H1 (cell line): Measurements from ENCODE around the gene CD200R1L. TPM values are rescaled to one million over a fixed set of nuclear protein-coding genes. Genes with fewer than 3 reads are reported as not detected.

Experiments used
- CTCF ChIA-PET: fragments of 300-600 bp; sonication (Branson Sonifier 250); formaldehyde crosslinking; loops from one replicate; lab custom pipeline; 2021; ENCODE audit not compliant: partially characterized antibody; lab: Charles Lee
- POLR2A ChIA-PET: fragments of 300-600 bp; sonication (Branson Sonifier 250); formaldehyde crosslinking; loops from one replicate; lab custom pipeline; 2021; ENCODE audit warnings: inconsistent platforms; ENCODE audit not compliant: partially characterized antibody; lab: Charles Lee
- DNase-seq, 2 experiments: peaks; one replicate each; pipeline versions ENCODE4 v3.0.0 to v3.0.0-alpha.2; 2010 to 2022; ENCODE audit warnings: low spot score in 2 of 2, low read depth in 1 of 2, mixed read lengths in 1 of 2
- FAIRE-seq: peaks from 2 replicates; lab custom pipeline; 2011; peaks lifted over from hg19 to GRCh38; lab: Jason Lieb, UNC
- H2AFZ ChIP-seq: 2 replicates; pipeline ENCODE4 v1.8.1; 2012; ENCODE audit warnings: low read length, inconsistent platforms
- H2AK5ac ChIP-seq: 2 replicates; pipeline ENCODE4 v1.6.1; 2013; ENCODE audit warnings: low read depth, low read length
- H2BK120ac ChIP-seq: replicated peaks from 2 replicates; pipeline ENCODE3; 2013; ENCODE audit warnings: low read depth, low read length, inconsistent platforms
- H2BK12ac ChIP-seq: 2 replicates; pipeline ENCODE4 v1.6.1; 2013; ENCODE audit warnings: low read depth, low read length
- H2BK15ac ChIP-seq: 2 replicates; pipeline ENCODE4 v1.6.1; 2013; ENCODE audit warnings: low read length
- H2BK20ac ChIP-seq: 2 replicates; pipeline ENCODE4 v1.6.1; 2013; ENCODE audit warnings: low read length
- H2BK5ac ChIP-seq: 2 replicates; pipeline ENCODE4 v1.6.1; 2013; ENCODE audit warnings: low read depth, low read length
- H3K14ac ChIP-seq: 2 replicates; pipeline ENCODE4 v1.6.1; 2013; ENCODE audit warnings: inconsistent platforms; ENCODE audit not compliant: insufficient read length
- H3K18ac ChIP-seq: 2 replicates; pipeline ENCODE4 v1.6.1; 2013; ENCODE audit warnings: low read length; ENCODE audit errors: extremely low read depth
- H3K23ac ChIP-seq: 2 replicates; pipeline ENCODE4 v1.6.1; 2013; ENCODE audit warnings: inconsistent platforms; ENCODE audit not compliant: insufficient read length
- H3K23me2 ChIP-seq: 2 replicates; pipeline ENCODE4 v1.6.1; 2013; ENCODE audit warnings: low read depth, low read length
- H3K27ac ChIP-seq: 2 replicates; pipeline ENCODE4 v1.6.1; 2011; ENCODE audit warnings: low read depth, low read length, inconsistent platforms
- H3K27me3 ChIP-seq, 4 experiments: replicated peaks in 1 of 4; 1 replicate in 1 of 4; 2 replicates in 3 of 4; pipeline versions ENCODE4 v1.6.1 to v1.8.1; 2011 to 2013; ENCODE audit warnings: low read length in 3 of 4, mild to moderate bottlenecking in 3 of 4, inconsistent platforms in 2 of 4, mixed read lengths in 2 of 4, moderate library complexity in 1 of 4; ENCODE audit not compliant: control insufficient read depth in 3 of 4, insufficient read depth in 3 of 4; ENCODE audit errors: extremely low read depth in 1 of 4
- H3K36me3 ChIP-seq, 4 experiments: 2 replicates each; pipeline versions ENCODE4 v1.6.1 to v1.8.1; 2011 to 2013; ENCODE audit warnings: mild to moderate bottlenecking in 4 of 4, low read length in 3 of 4, moderate library complexity in 2 of 4, control low read depth in 1 of 4, inconsistent platforms in 1 of 4; ENCODE audit not compliant: insufficient read depth in 4 of 4, control insufficient read depth in 2 of 4
- H3K4ac ChIP-seq: replicated peaks from 2 replicates; pipeline ENCODE3; 2013; ENCODE audit warnings: low read length, low read depth, mixed read lengths, inconsistent platforms; ENCODE audit not compliant: insufficient read length
- H3K4me1 ChIP-seq, 4 experiments: replicated peaks in 1 of 4; 1 replicate in 1 of 4; 2 replicates in 3 of 4; pipeline versions ENCODE4 v1.6.1 to v1.8.1; 2011 to 2013; ENCODE audit warnings: low read length in 3 of 4, inconsistent platforms in 2 of 4, mixed read lengths in 1 of 4; ENCODE audit not compliant: insufficient read depth in 4 of 4, control insufficient read depth in 3 of 4
- H3K4me2 ChIP-seq, 2 experiments: 2 replicates each; pipeline versions ENCODE4 v1.6.1 to v1.8.1; 2011 to 2013; ENCODE audit warnings: low read depth in 2 of 2, low read length in 2 of 2, control low read depth in 1 of 2, inconsistent platforms in 1 of 2, mild to moderate bottlenecking in 1 of 2; ENCODE audit not compliant: insufficient read depth in 1 of 2
- H3K4me3 ChIP-seq, 4 experiments: fragments of 200-600, 300-600 bp in 1 of 4; sonication (generic), shearing (Covaris generic), sonication (Bioruptor Twin) in 1 of 4; 2 replicates each; pipeline versions ENCODE4 v1.5.1 to v1.8.1; 2011 to 2016; ENCODE audit warnings: low read length in 4 of 4, low read depth in 3 of 4, control low read depth in 2 of 4, inconsistent platforms in 2 of 4, mild to moderate bottlenecking in 2 of 4, mixed read lengths in 1 of 4, moderate library complexity in 1 of 4; ENCODE audit not compliant: insufficient read depth in 2 of 4; ENCODE audit errors: extremely low read depth in 1 of 4
- H3K56ac ChIP-seq: replicated peaks from 2 replicates; pipeline ENCODE3; 2013; ENCODE audit warnings: low read depth, mild to moderate bottlenecking, mixed read lengths, low read length, inconsistent platforms; ENCODE audit not compliant: insufficient read length
- H3K79me1 ChIP-seq: 2 replicates; pipeline ENCODE4 v1.6.1; 2013; ENCODE audit warnings: low read depth, low read length, control low read depth
- H3K79me2 ChIP-seq, 2 experiments: 2 replicates each; pipeline versions ENCODE4 v1.6.1 to v1.8.1; 2012 to 2013; ENCODE audit warnings: low read length in 2 of 2, mild to moderate bottlenecking in 2 of 2, inconsistent platforms in 1 of 2; ENCODE audit not compliant: insufficient read depth in 2 of 2, control insufficient read depth in 1 of 2
- H3K9ac ChIP-seq, 4 experiments: replicated peaks in 1 of 4; 1 replicate in 1 of 4; 2 replicates in 3 of 4; pipeline versions ENCODE4 v1.6.1 to v1.8.1; 2011 to 2013; ENCODE audit warnings: low read depth in 3 of 4, low read length in 3 of 4, control low read depth in 2 of 4, mild to moderate bottlenecking in 2 of 4, moderate library complexity in 2 of 4, inconsistent platforms in 1 of 4; ENCODE audit errors: extremely low read depth in 1 of 4
- H3K9me3 ChIP-seq, 2 experiments: 2 replicates each; pipeline versions ENCODE4 v1.6.1 to v1.8.1; 2012 to 2013; ENCODE audit warnings: mild to moderate bottlenecking in 2 of 2, moderate library complexity in 2 of 2, control low read depth in 1 of 2, inconsistent platforms in 1 of 2, low read depth in 1 of 2, low read length in 1 of 2, mixed read lengths in 1 of 2; ENCODE audit not compliant: insufficient read depth in 2 of 2
- H4K20me1 ChIP-seq, 2 experiments: replicated peaks in 1 of 2; 2 replicates each; pipeline versions ENCODE3 to v1.8.1; 2011 to 2013; ENCODE audit warnings: inconsistent platforms in 2 of 2, low read length in 2 of 2, mild to moderate bottlenecking in 1 of 2; ENCODE audit not compliant: insufficient read depth in 2 of 2, control insufficient read depth in 1 of 2
- H4K5ac ChIP-seq: 2 replicates; pipeline ENCODE4 v1.6.1; 2013; ENCODE audit warnings: low read length, low read depth, mixed read lengths, inconsistent platforms; ENCODE audit not compliant: insufficient read length
- H4K8ac ChIP-seq: 2 replicates; pipeline ENCODE4 v1.8.0; 2013; ENCODE audit warnings: mild to moderate bottlenecking, moderate library complexity, low read length, inconsistent platforms; ENCODE audit not compliant: insufficient read depth; ENCODE audit errors: extremely low read depth
- H4K91ac ChIP-seq: replicated peaks from 2 replicates; pipeline ENCODE3; 2013; ENCODE audit warnings: low read length, mixed read lengths, inconsistent platforms; ENCODE audit not compliant: insufficient read length
- ASH2L ChIP-seq: fragments of 200-600, 300-600 bp; sonication (generic); IDR thresholded peaks from one replicate; pipeline ENCODE4 v1.7.1; 2017; ENCODE audit warnings: low read length
- BACH1 ChIP-seq: IDR thresholded peaks from 2 replicates; pipeline ENCODE4 v1.6.1; 2012; ENCODE audit warnings: low read length, improper control_type of control experiment
- CBX5 ChIP-seq: fragments of 300-800, 300-1000 bp; sonication (generic); IDR thresholded peaks from 2 replicates; pipeline ENCODE4 v1.7.1; 2016; ENCODE audit warnings: antibody characterized with exemption, low read length, low read depth
- CHD2 ChIP-seq: IDR thresholded peaks from 2 replicates; pipeline ENCODE4 v1.6.1; 2012; ENCODE audit warnings: low read length, improper control_type of control experiment
- CREB1 ChIP-seq: IDR thresholded peaks from 2 replicates; pipeline ENCODE4 v1.6.1; 2012; ENCODE audit warnings: inconsistent platforms
- EGR1 ChIP-seq: IDR thresholded peaks from 2 replicates; pipeline ENCODE4 v1.6.1; 2011; ENCODE audit warnings: low read depth, low read length, borderline replicate concordance
- JUN ChIP-seq: IDR thresholded peaks from 2 replicates; pipeline ENCODE4 v1.6.1; 2011; ENCODE audit warnings: low read depth, mild to moderate bottlenecking, improper control_type of control experiment, low read length
- JUND ChIP-seq: IDR thresholded peaks from 2 replicates; pipeline ENCODE4 v1.6.1; 2011; ENCODE audit warnings: mild to moderate bottlenecking, improper control_type of control experiment, low read length
- KDM1A ChIP-seq: fragments of 200-600, 300-600 bp; sonication (generic); IDR thresholded peaks from 2 replicates; pipeline ENCODE4 v1.7.1; 2016; ENCODE audit warnings: mild to moderate bottlenecking, low read length, borderline replicate concordance
- PHF8 ChIP-seq: fragments of 200-600 bp; sonication (generic); conservative IDR thresholded peaks from 2 replicates; pipeline ENCODE4 v1.7.1; 2012; ENCODE audit warnings: low read depth, mild to moderate bottlenecking, inconsistent platforms, low read length, moderate library complexity
- POLR2A ChIP-seq, 2 experiments: IDR thresholded peaks; 1 replicate in 1 of 2; 2 replicates in 1 of 2; pipeline ENCODE4 v1.6.1; 2011; ENCODE audit warnings: low read depth in 2 of 2, low read length in 2 of 2, mild to moderate bottlenecking in 2 of 2; ENCODE audit errors: control extremely low read depth in 1 of 2
- POU5F1 ChIP-seq: IDR thresholded peaks from 2 replicates; pipeline ENCODE4 v1.6.1; 2011; ENCODE audit warnings: low read depth, mild to moderate bottlenecking, low read length, moderate library complexity
- RFX5 ChIP-seq: IDR thresholded peaks from 2 replicates; pipeline ENCODE4 v1.6.1; 2011; ENCODE audit warnings: low read depth, low read length, improper control_type of control experiment, borderline replicate concordance
- SP2 ChIP-seq: IDR thresholded peaks from 2 replicates; pipeline ENCODE4 v1.6.1; 2012; ENCODE audit warnings: mild to moderate bottlenecking, low read length, inconsistent platforms
- TAF1 ChIP-seq: IDR thresholded peaks from 2 replicates; pipeline ENCODE4 v1.6.1; 2011; ENCODE audit warnings: mild to moderate bottlenecking, low read depth, low read length
- TBP ChIP-seq: IDR thresholded peaks from 2 replicates; pipeline ENCODE4 v1.6.1; 2011; ENCODE audit warnings: low read depth, low read length, improper control_type of control experiment
- ZNF274 ChIP-seq: IDR thresholded peaks from 2 replicates; pipeline ENCODE4 v1.7.0; 2012; ENCODE audit warnings: low read length, borderline replicate concordance; ENCODE audit errors: extremely low read depth
- polyA plus RNA-seq, 7 experiments: library from polyadenylated mRNA; depleted of rRNA in 3 of 7; stranded (reverse) in 5 of 7; unstranded in 2 of 7; fragments of >200 nt in 5 of 7; fragments of 200-250 nt in 2 of 7; gene quantifications; 1 replicate in 5 of 7; 2 replicates in 1 of 7; 4 replicates in 1 of 7; pipeline versions ENCODE4 v1.2.1 to v1.2.3, GENCODE V29; 2011 to 2013; ENCODE audit warnings: missing spikeins in 2 of 7, mixed read lengths in 2 of 7
- total RNA-seq: library from RNA; stranded (reverse); fragmentation: NEBNext Ultra II Directional; extraction: Animal tissue kit (Norgen Biotek cat#: 25700); gene quantifications from 2 replicates; pipeline ENCODE4 v1.2.1, GENCODE V29; 2021

The CD200R1L gene
- total and polyA plus RNA-seq, 2 of the 8 experiments (the other 6 are each of a cell fraction or from before 2014, with no cell fraction given) = not detected

DNA sequence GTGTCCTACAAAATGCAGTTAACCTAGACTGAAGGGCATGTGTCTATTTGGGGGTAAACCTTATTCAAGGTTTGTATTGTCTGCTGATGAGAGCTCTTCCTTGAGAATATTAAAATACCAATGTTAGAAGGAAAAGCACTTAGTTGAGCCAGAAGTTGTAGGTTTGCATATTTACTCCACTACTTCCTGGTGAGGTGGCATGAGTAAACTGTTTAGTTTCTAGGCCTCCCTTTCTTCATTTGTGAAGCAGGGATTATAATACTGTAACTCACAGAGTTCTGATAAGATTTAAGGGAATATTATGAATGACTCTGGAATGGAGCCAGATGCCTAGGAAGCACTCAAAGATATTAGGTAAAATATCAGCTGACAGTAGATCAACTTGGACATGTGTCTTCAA lies 46.7 kb downstream of the CD200R1L start:
- H4K5ac ChIP-seq = no peak overlapping the region
- H2BK20ac ChIP-seq = no peak overlapping the region
- H3K79me2 ChIP-seq = no peaks in the 10 kb centered on the region
- H3K23ac ChIP-seq = no peak overlapping the region
- H2BK120ac ChIP-seq = no peak overlapping the region
- H3K27me3 ChIP-seq = no peaks in the 10 kb centered on the region
- no peaks in the 10 kb centered on the region for H3K9me3 ChIP-seq
- H3K27ac ChIP-seq = no peak overlapping the region
- H2BK12ac ChIP-seq = no peak overlapping the region
- CTCF ChIA-PET = no interaction called here
- H3K18ac ChIP-seq = no peak overlapping the region
- no peak overlapping the region for H3K9ac ChIP-seq
- H2AK5ac ChIP-seq = no peak overlapping the region
- no peak for DNase-seq
- H3K14ac ChIP-seq = no peak overlapping the region
- H3K4ac ChIP-seq = no peak overlapping the region
- H2BK15ac ChIP-seq = no peak overlapping the region
- no peak for FAIRE-seq
- no peak overlapping the region for H2BK5ac ChIP-seq
- no peaks in the 10 kb centered on the region for H3K23me2 ChIP-seq
- H4K8ac ChIP-seq = no peak overlapping the region
- no peaks in the 10 kb centered on the region for H4K20me1 ChIP-seq
- H4K91ac ChIP-seq = no peak overlapping the region
- H3K36me3 ChIP-seq = no peaks in the 10 kb centered on the region
- POLR2A ChIA-PET = no interaction called here
- no peak overlapping the region for H3K4me3 ChIP-seq
- no peaks in the 10 kb centered on the region for H3K79me1 ChIP-seq
- H3K4me1 ChIP-seq = no peaks in the 10 kb centered on the region
- H3K56ac ChIP-seq = no peak overlapping the region
- H2AFZ ChIP-seq = no peak overlapping the region
- no peak overlapping the region for H3K4me2 ChIP-seq
- TF ChIP-seq BACH1 = no peak
- TF ChIP-seq TAF1 = no peak
- no peak for TF ChIP-seq KDM1A
- TF ChIP-seq PHF8 = no peak
- TF ChIP-seq JUND = no peak
- no peak for TF ChIP-seq CBX5
- TF ChIP-seq CREB1 = no peak
- no peak for TF ChIP-seq CHD2
- TF ChIP-seq JUN = no peak
- no peak for TF ChIP-seq ASH2L
- no peak for TF ChIP-seq RFX5
- no peak for TF ChIP-seq POU5F1
- TF ChIP-seq ZNF274 = no peak
- TF ChIP-seq TBP = no peak
- TF ChIP-seq EGR1 = no peak
- TF ChIP-seq SP2 = no peak
- TF ChIP-seq POLR2A (IDR thresholded peaks at IDR 0.05; ENCODE audit: control extremely low read depth in 1 of 2, low read depth in 2 of 2, low read length in 2 of 2) = no peak
